ENCODE measurements around the gene PLEKHA6.

DNA sequence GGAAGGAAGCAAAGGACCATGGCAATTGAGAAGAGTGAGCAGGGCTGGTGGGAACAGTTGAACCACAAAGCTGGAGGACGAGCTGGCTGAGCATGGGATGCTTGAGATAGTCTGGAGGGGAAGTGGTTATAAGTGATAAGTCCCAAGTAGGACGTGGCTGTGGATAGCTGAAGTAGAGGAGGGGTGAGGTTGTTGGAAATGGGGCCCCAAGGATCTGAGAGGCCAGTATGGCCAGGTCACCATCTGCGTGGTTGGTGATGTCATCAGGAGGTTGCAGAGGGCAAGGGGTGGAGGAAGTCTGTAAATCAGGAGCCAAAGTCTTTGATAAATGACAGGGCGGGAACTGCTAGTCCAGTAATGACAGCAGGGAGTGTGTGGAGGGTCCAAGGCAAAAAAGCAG is 182.6 kb downstream of the PLEKHA6 start:
- TF ChIP-seq CTCF (IDR thresholded peaks at IDR 0.05; ENCODE audit: insufficient read depth, low read length) (no peak), POLR2AphosphoS5 (IDR thresholded peaks at IDR 0.05; ENCODE audit: low read depth) (no peak), REST (IDR thresholded peaks at IDR 0.05; ENCODE audit: insufficient replicate concordance, low read depth) (no peak)
